ENCODE data around the gene SPDYE6. TPM values are rescaled to one million over a fixed set of nuclear protein-coding genes. Genes with fewer than 3 reads are reported as not detected.

The SPDYE6 gene
- total RNA-seq, 1 experiment from 2014 or later: not detected

- H3K9me3 ChIP-seq (ENCODE audit: control insufficient read depth in 1 of 2, insufficient read depth in 1 of 2, low read depth in 1 of 2, low read length in 2 of 2): no peaks in the 10 kb centered on the region
- H2AFZ ChIP-seq (ENCODE audit: low read depth, low read length, poor library complexity, severe bottlenecking): no peak overlapping the region
- TF ChIP-seq SRF (IDR thresholded peaks at IDR 0.05; ENCODE audit: low read depth) (no peak), ZNF274 (IDR thresholded peaks at IDR 0.05; ENCODE audit: low read depth, low read length) (no peak), EGR1 (IDR thresholded peaks at IDR 0.05; ENCODE audit: low read depth) (no peak), FOSL1 (IDR thresholded peaks at IDR 0.05; ENCODE audit: low read depth) (no peak), REST (IDR thresholded peaks at IDR 0.05; ENCODE audit: low read depth) (no peak), CBX3 (IDR thresholded peaks at IDR 0.05; ENCODE audit: low read depth) (no peak), CEBPB (IDR thresholded peaks at IDR 0.05; ENCODE audit: low read depth) (no peak), JUND (IDR thresholded peaks at IDR 0.05) (no peak), YY1 (IDR thresholded peaks at IDR 0.05; ENCODE audit: extremely low read depth, insufficient replicate concordance, low read depth, low read length) (no peak), ZBTB33 (IDR thresholded peaks at IDR 0.05; ENCODE audit: extremely low read depth, insufficient replicate concordance, low read length) (no peak), MAX (IDR thresholded peaks at IDR 0.05) (no peak), POLR2A (IDR thresholded peaks at IDR 0.05; ENCODE audit: borderline replicate concordance, extremely low read depth, insufficient read depth, insufficient read length) (no peak), SIN3A (IDR thresholded peaks at IDR 0.05; ENCODE audit: low read depth) (no peak), EZH2 (IDR thresholded peaks at IDR 0.05) (no peak), ATF3 (IDR thresholded peaks at IDR 0.05) (no peak), ELF1 (IDR thresholded peaks at IDR 0.05; ENCODE audit: borderline replicate concordance, low read depth) (no peak), EZH2phosphoT487 (IDR thresholded peaks at IDR 0.05; ENCODE audit: borderline replicate concordance) (no peak), ZFX (IDR thresholded peaks at IDR 0.05) (no peak)
- TF ChIP-seq, protein P1, sequence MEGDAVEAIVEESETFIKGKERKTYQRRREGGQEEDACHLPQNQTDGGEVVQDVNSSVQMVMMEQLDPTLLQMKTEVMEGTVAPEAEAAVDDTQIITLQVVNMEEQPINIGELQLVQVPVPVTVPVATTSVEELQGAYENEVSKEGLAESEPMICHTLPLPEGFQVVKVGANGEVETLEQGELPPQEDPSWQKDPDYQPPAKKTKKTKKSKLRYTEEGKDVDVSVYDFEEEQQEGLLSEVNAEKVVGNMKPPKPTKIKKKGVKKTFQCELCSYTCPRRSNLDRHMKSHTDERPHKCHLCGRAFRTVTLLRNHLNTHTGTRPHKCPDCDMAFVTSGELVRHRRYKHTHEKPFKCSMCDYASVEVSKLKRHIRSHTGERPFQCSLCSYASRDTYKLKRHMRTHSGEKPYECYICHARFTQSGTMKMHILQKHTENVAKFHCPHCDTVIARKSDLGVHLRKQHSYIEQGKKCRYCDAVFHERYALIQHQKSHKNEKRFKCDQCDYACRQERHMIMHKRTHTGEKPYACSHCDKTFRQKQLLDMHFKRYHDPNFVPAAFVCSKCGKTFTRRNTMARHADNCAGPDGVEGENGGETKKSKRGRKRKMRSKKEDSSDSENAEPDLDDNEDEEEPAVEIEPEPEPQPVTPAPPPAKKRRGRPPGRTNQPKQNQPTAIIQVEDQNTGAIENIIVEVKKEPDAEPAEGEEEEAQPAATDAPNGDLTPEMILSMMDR (IDR thresholded peaks at IDR 0.05 in 2 of 3, conservative IDR thresholded peaks at IDR 0.05 in 1 of 3; ENCODE audit: borderline replicate concordance in 1 of 3, insufficient read depth in 1 of 3, low read depth in 2 of 3, low read length in 2 of 3): no peak
- DNase-seq (ENCODE audit: low read depth, low spot score) (no peak), ATAC-seq (no peak)
- no peak overlapping the region for H3K9ac ChIP-seq (ENCODE audit: low read length)
- H3K27ac ChIP-seq (ENCODE audit: low read depth, low read length): no peak overlapping the region
- H3K36me3 ChIP-seq (ENCODE audit: control insufficient read depth in 1 of 2, insufficient read depth in 2 of 2, low read length in 2 of 2): peaks cover 4 to 11% of the 10 kb centered on the region in 2 experiments; a peak in 2 of 4 replicates
- ChIA-PET CTCF (interaction anchor here (1.2 kb wide), 1 partner anchor 111 kb away, joined by 3 read pairs; no protein-coding TSS in a partner anchor), POLR2A (no interaction called here), RAD21 (ENCODE audit: low non-redundant PET in 1 of 2, low total read pairs in 2 of 2, uncharacterized antibody in 2 of 2, unreplicated experiment in 2 of 2) (no interaction called here)
- H3K27me3 ChIP-seq (ENCODE audit: insufficient read depth, low read length): no peaks in the 10 kb centered on the region
- BruUV-seq (replicated peaks): no TSS peak
- H3K4me1 ChIP-seq (ENCODE audit: control insufficient read depth in 1 of 2, insufficient read depth in 2 of 2, low read length in 2 of 2): peaks cover 22 to 28% of the 10 kb centered on the region in 2 experiments
- intact Hi-C loops (cut with micrococcal nuclease): no loop called here
- peaks cover 14% of the 10 kb centered on the region for H3K79me2 ChIP-seq (ENCODE audit: insufficient read depth, low read length)
- H3K4me3 ChIP-seq (replicated peaks in 1 of 2; ENCODE audit: low read depth in 1 of 2, low read length in 2 of 2): no peak overlapping the region
- no peak overlapping the region for H3K4me2 ChIP-seq (ENCODE audit: low read length)
- H4K20me1 ChIP-seq (ENCODE audit: insufficient read depth): no peaks in the 10 kb centered on the region
- H3K9me2 ChIP-seq (ENCODE audit: insufficient read depth): no peaks in the 10 kb centered on the region
These were observed 36.1 kb upstream of the SPDYE6 start for GRCh38 chr7:102392330-102392729.
